ENCODE data around the gene RNPEPL1. TPM values are rescaled to one million over a fixed set of nuclear protein-coding genes. Genes with fewer than 3 reads are reported as not detected.

The RNPEPL1 gene
- total RNA-seq, 1 experiment from 2014 or later = 31.5 TPM

DNA sequence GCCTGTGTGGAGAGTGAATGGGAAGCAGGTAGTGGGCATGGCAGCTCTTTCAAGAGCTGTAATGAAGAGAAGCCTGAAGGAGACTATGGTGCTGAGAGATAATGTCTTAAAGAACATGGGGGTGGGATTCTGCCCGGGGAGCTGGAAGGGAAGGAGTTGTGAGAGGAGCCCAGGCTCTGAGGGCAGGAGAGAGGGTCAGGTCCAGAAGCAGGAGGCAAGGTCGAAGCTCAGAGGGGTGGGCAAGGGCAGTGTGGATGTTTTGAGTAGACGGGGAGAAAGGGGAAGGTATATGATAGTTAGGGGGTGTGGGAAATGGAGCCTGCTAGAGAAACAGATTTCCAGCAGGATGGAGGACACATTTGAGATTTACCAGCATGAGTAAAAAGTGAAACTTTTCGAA, 20.4 kb downstream of the RNPEPL1 start:
- Mint-ChIP-seq H3K36me3 (ENCODE audit: insufficient read depth, unreplicated experiment) (peaks cover 15% of the 10 kb centered on the region), H3K27ac (ENCODE audit: low read depth, unreplicated experiment) (peak overlapping the region; percentile 49), H3K4me1 (ENCODE audit: insufficient read depth, unreplicated experiment) (peaks cover 21% of the 10 kb centered on the region), H3K4me3 (ENCODE audit: unreplicated experiment) (no peak overlapping the region), H3K27me3 (ENCODE audit: insufficient read depth, unreplicated experiment) (no peaks in the 10 kb centered on the region), H3K9me3 (ENCODE audit: unreplicated experiment) (no peaks in the 10 kb centered on the region)
- CTCF ChIA-PET = interaction anchor here (0.6 to 4.3 kb wide), 6 partner anchors 9 to 447 kb away, joined by 3 to 28 read pairs (median 7); no protein-coding TSS in a partner anchor
- intact Hi-C loops (cut with micrococcal nuclease) = no loop called here
- DNase-seq (ENCODE audit: unreplicated experiment) = no peak
- BruUV-seq (replicated peaks) = no TSS peak
- TF ChIP-seq, protein P1, sequence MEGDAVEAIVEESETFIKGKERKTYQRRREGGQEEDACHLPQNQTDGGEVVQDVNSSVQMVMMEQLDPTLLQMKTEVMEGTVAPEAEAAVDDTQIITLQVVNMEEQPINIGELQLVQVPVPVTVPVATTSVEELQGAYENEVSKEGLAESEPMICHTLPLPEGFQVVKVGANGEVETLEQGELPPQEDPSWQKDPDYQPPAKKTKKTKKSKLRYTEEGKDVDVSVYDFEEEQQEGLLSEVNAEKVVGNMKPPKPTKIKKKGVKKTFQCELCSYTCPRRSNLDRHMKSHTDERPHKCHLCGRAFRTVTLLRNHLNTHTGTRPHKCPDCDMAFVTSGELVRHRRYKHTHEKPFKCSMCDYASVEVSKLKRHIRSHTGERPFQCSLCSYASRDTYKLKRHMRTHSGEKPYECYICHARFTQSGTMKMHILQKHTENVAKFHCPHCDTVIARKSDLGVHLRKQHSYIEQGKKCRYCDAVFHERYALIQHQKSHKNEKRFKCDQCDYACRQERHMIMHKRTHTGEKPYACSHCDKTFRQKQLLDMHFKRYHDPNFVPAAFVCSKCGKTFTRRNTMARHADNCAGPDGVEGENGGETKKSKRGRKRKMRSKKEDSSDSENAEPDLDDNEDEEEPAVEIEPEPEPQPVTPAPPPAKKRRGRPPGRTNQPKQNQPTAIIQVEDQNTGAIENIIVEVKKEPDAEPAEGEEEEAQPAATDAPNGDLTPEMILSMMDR (IDR thresholded peaks at IDR 0.05; ENCODE audit: unreplicated experiment) = no peak
- POLR2A ChIA-PET = interaction anchor here (1.1 to 8.0 kb wide), 3 partner anchors 8 to 26 kb away, joined by 3 to 275 read pairs (median 5); partner anchors contain the start of genes ANKMY1 and DUSP28

DNA sequence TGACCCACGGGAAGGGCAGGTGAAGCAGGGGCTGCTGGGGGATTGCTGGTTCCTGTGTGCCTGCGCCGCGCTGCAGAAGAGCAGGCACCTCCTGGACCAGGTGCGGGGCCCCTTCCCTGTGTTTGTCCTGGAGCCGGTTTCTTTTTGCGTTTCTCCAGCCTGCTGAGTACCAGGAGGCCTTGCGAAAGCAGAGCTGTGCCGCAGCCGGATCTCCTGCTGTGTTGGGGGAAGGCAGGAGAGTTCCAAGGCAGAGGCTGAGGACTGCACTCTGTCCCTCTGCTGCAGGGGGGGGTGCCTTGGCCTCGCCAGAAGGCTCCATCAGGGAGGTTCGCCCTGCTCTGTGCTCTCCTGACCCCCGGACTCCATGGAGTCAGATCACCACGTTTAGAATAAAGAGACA, 21.1 kb downstream of the RNPEPL1 start:
- Mint-ChIP-seq H3K4me1 (ENCODE audit: insufficient read depth, unreplicated experiment) (peaks cover 21% of the 10 kb centered on the region), H3K4me3 (ENCODE audit: unreplicated experiment) (no peak overlapping the region), H3K27ac (ENCODE audit: low read depth, unreplicated experiment) (no peak overlapping the region), H3K9me3 (ENCODE audit: unreplicated experiment) (no peaks in the 10 kb centered on the region), H3K27me3 (ENCODE audit: insufficient read depth, unreplicated experiment) (no peaks in the 10 kb centered on the region), H3K36me3 (ENCODE audit: insufficient read depth, unreplicated experiment) (peaks cover 15% of the 10 kb centered on the region)
- no peak for DNase-seq (ENCODE audit: unreplicated experiment)
- CTCF ChIA-PET = interaction anchor here (1.2 to 4.3 kb wide), 2 partner anchors 10 to 23 kb away, joined by 10 to 28 read pairs; no protein-coding TSS in a partner anchor
- POLR2A ChIA-PET = interaction anchor here (1.1 to 8.0 kb wide), 3 partner anchors 9 to 27 kb away, joined by 3 to 275 read pairs (median 5); partner anchors contain the start of genes ANKMY1 and DUSP28
- intact Hi-C loops (cut with micrococcal nuclease) = no loop called here
- TF ChIP-seq, protein P1 (IDR thresholded peaks at IDR 0.05; ENCODE audit: unreplicated experiment) = no peak
- BruUV-seq (replicated peaks) = no TSS peak

DNA sequence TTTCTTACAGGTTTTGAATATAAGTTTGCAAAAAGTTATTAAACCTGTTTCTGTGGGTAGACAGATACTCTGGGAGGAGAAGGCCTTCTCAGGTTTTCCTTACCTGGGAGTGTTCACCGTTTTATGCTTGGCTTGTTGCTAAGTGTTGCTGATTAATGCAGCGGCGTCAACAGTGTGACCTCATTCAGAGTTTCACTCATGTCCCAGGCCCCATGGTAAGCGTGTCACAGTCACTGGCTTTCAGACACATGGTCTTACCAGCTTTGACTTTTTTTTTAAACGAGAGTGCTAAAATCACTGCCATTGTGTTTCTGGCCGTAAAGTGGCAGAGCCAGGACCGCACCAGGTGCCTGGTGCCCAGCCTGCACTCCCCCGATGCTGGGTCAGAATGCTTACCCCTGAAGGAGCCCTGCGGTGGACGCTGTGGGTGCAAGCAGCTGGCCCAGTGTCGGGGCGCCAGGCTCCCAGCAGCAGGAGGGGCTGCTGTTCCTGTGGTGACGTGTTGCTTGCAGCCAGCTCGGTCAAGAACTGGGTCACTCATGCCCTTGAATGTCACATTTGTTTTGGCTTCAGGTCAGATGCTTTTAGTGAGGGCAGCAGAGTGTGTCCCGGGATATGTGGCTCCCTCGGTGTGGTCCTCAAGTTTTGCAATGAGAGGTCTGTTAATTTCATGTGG, 21.7 kb downstream of the RNPEPL1 start:
- no TSS peak for BruUV-seq (replicated peaks)
- CTCF ChIA-PET = interaction anchor here (0.7 to 1.2 kb wide), 2 partner anchors 10 to 1097 kb away, joined by 4 to 10 read pairs; partner anchors contain the start of gene DTYMK
- no peak for DNase-seq (ENCODE audit: unreplicated experiment)
- H3K27me3 Mint-ChIP-seq (ENCODE audit: insufficient read depth, unreplicated experiment) = no peaks in the 10 kb centered on the region
- POLR2A ChIA-PET = interaction anchor here (0.7 to 8.0 kb wide), 2 partner anchors 21 to 27 kb away, joined by 3 to 275 read pairs; partner anchors contain the start of genes ANKMY1 and DUSP28
- H3K4me1 Mint-ChIP-seq (ENCODE audit: insufficient read depth, unreplicated experiment) = peaks cover 16% of the 10 kb centered on the region
- no peaks in the 10 kb centered on the region for H3K9me3 Mint-ChIP-seq (ENCODE audit: unreplicated experiment)
- TF ChIP-seq, protein P1 (IDR thresholded peaks at IDR 0.05; ENCODE audit: unreplicated experiment) = no peak
- intact Hi-C loops (cut with micrococcal nuclease) = no loop called here
- no peak overlapping the region for H3K4me3 Mint-ChIP-seq (ENCODE audit: unreplicated experiment)
- H3K36me3 Mint-ChIP-seq (ENCODE audit: insufficient read depth, unreplicated experiment) = peaks cover 15% of the 10 kb centered on the region
- H3K27ac Mint-ChIP-seq (ENCODE audit: low read depth, unreplicated experiment) = no peak overlapping the region

DNA sequence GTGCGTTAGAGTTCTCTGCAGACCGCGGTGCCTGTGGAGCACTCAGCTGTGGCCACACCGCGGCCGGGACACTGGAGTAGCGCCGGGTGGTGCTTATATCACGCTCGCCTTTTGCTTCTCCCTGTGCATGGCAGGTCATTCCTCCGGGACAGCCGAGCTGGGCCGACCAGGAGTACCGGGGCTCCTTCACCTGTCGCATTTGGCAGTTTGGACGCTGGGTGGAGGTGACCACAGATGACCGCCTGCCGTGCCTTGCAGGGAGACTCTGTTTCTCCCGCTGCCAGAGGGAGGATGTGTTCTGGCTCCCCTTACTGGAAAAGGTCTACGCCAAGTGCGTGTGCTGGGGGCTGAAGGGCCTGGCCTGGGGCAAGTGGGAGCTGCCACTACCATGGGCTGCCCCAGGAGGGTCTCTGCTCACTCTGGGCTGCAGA, 22.4 kb downstream of the RNPEPL1 start:
- no peaks in the 10 kb centered on the region for H3K27me3 Mint-ChIP-seq (ENCODE audit: insufficient read depth, unreplicated experiment)
- intact Hi-C loops (cut with micrococcal nuclease) = no loop called here
- no peaks in the 10 kb centered on the region for H3K9me3 Mint-ChIP-seq (ENCODE audit: unreplicated experiment)
- no peak overlapping the region for H3K4me3 Mint-ChIP-seq (ENCODE audit: unreplicated experiment)
- H3K4me1 Mint-ChIP-seq (ENCODE audit: insufficient read depth, unreplicated experiment) = peaks cover 16% of the 10 kb centered on the region
- H3K27ac Mint-ChIP-seq (ENCODE audit: low read depth, unreplicated experiment) = no peak overlapping the region
- peaks cover 15% of the 10 kb centered on the region for H3K36me3 Mint-ChIP-seq (ENCODE audit: insufficient read depth, unreplicated experiment)
- ChIA-PET POLR2A (interaction anchor here (0.7 kb wide), 2 partner anchors 11 to 21 kb away, joined by 3 to 4 read pairs; no protein-coding TSS in a partner anchor), CTCF (interaction anchor here (0.6 to 0.7 kb wide), 2 partner anchors 369 to 1110 kb away, joined by 3 read pairs; no protein-coding TSS in a partner anchor)
- TF ChIP-seq, protein P1 (IDR thresholded peaks at IDR 0.05; ENCODE audit: unreplicated experiment) = no peak
- BruUV-seq (replicated peaks) = no TSS peak
- no peak for DNase-seq (ENCODE audit: unreplicated experiment)
